T-helper 22 cell (primary cell): ENCODE measurements around the gene FLRT3.

ENCODE experiments used
- DNase-seq: peaks from one replicate; pipeline ENCODE4 v3.0.0-alpha.2; 2020; ENCODE audit warnings: low read depth

The FLRT3 gene

DNA sequence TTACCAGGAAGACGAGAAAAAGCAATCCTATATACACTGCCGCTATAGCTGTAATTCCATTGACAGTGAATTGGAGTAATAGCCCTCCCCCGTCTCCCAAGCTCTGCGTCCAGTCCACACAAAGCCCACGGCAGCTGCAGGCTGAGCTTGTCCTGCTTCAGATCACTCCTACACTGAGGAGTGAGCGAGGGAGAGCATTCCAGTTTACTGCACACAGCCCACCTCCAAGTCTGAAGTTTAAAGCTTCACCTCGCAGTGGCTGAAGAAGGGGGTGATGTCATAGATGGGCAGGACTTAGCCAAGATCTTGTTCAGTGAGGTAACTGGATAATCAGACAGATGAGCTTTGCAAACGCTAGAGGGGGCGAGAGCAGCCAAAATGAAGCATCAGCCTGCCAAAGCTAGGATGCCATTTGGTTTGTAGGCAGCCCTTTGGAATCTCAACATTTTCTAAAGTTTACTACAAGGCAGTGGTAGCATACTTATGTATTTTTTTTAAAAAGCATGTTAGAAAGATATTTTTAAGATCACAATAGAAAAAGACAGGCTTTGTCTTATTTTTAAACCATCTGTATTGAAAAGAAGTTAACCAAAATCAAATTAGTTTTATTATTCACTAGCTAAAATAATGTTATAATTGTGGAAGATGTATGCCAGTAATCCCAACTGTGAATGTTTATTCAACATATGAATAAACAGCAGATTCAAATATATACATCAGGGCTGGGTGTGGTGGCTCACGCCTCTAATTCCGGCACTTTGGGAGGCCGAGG lies at the start of gene FLRT3:
Gene FLRT3, minus strand, starts transcription at position 213 of the 772 bp plus-strand sequence. CDS start 10,106 bp downstream, outside the sequence.
- DNase-seq, result no peak

DNA sequence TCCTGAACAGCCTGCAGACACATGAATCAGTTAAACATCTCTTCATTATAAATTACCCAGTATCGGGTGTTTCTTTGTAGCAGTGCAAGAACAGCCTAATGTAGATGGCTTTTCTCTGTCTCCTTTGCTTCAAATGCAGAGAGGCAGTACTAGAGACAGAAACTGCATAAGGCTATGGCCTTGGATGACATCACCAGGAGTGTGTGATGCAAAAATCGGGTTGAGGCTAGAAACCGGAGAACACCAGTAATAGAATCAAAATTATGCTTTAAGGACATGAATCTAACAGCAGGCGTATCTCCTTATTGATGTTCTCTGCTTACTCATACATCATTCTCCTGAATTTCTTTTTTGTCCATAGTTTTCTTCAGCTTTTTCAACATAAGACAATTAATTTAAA lies 49.3 kb upstream of the FLRT3 start:
- no peak for DNase-seq

DNA sequence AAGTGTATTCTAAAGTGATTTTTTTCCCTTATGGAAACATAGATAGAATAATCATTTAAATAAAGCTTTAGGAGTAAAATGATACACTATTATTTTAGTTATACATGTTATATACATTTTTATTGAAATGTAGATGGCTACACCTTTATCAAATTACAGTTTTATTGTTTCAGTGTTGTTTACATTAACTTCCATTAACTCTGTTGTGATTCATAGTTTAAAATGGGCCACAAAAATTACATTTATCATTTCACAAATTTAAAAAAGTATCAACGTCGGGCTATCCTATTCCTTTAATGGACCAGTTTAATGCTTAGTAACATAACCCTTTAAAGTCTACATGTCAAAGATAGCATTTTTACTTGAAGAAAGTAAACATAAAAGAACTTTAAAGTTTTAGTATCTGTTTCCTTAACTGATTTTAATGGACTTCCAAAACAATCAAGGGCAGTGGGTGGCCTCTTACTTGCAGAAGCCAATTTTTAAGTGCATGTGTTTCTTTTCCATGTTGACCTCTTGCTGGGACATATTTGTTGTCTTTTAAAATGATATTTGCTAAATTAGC lies 47.8 kb upstream of the FLRT3 start:
- DNase-seq, result no peak

DNA sequence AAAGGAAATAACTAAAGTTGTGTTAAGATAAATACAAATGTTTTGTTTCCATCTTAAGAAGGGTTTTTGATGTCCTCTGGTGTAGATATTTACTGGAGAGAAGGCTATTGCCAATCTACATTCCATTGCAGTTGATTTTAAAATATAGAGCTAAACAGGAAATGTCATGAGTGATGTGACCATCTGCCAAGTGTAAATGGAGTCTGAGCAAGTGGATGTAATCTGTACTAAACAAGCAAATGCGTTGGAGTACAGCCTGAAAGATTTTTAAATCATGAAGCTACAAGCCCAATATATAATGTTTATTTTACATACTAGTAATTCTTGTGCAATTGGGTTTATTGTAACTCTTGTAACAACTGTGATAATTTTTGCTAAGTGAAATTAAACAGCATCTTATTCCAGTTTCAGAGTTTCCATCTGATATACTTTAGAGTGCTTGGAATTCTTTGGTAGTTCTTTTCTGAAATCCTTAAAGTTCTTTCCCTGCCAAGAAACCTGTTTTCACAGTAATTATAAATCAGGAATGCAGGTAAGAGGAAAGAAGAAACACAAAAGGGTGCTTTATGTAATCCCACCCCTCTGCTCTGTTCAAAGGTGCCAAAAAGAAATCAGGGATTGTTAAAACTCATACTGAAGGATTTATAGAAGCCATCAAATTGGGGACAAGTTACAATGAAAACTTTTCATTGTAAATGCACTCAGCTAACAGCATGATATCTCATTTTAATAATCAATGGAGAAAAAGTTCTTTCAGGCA lies 47.2 kb upstream of the FLRT3 start:
- no peak for DNase-seq

DNA sequence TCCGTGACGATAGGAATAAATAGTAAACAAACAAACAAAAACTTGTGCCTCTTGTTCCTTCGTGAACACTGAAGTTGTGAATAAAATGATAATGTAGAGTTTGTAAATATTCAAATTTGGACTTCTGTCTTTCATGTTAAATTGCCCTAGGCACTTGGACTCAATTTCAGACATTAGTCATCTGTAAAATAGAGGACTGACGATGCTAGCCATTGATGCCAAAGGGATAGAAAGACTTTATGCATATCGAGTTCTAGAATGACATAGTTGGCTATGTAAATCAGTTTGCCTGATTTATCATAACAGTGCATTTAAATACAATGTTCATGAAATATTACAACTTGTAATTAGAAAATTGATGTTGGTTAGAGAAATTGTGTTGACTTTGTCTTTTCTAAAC lies 45.9 kb upstream of the FLRT3 start:
- DNase-seq, result no peak

DNA sequence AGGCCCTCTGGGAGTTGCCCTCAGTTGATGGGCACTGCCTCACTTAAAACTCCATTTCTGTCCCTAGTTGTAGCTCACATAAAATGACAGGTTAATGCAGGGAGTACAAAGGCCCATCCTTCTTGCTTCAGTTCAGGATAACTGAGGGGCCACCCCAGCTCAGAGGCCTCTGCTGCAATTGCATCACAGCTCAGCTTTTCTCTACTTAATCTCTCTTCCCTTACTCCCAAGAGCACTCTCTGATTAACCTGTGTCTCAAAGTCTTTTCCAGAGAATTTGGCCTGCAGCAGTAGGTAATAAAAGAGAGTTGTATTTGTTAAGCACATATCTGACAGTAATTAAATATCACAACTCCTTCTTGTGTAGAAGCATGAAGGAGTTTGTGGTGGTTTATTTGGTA lies 40.9 kb upstream of the FLRT3 start:
- no peak for DNase-seq

DNA sequence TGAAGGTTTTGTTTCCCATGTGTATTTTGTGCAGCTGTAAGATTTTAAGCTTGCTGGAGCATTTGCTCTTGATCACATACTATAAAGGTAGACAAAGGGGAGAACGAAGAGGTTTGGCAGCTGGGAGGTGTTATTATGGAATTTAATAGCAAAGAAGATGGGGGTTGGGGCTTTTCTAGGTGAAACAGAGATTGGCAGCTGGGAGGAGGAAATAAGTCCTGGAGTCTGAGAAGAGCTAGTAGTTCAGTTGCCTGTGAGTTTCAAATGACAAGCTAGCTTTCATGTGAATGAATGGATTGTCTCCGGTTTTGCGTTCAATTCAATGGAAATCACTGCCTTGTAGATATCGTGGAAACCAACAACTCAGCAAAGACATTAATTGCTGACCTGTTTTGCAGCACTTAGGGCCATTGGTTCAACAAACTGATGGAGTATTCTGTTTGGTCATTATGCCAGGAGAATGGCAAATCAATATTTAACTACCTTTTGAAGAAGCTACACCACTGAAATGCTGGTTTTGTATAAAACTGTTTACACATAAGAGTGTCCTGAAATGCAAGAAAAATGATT lies 38.1 kb upstream of the FLRT3 start:
- no peak for DNase-seq

DNA sequence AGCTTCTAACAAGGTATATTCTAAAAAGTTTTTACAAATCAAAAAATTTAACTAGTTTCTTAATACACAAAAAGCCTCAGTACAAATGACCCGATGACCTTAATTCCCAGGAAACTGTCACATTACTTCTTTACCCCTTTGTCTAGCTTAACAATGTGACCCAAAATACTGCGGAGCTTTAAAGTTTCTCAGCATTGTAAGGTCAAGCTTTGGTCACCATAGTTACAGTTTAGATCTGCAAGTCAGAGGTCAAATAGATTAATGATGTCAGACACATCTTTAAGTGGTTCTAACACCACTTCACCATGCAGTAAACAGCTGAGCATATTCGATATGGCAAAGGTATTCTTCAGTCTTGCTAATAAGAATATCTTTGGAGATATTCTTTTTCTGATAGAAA lies 36.8 kb upstream of the FLRT3 start:
- DNase-seq, result no peak

DNA sequence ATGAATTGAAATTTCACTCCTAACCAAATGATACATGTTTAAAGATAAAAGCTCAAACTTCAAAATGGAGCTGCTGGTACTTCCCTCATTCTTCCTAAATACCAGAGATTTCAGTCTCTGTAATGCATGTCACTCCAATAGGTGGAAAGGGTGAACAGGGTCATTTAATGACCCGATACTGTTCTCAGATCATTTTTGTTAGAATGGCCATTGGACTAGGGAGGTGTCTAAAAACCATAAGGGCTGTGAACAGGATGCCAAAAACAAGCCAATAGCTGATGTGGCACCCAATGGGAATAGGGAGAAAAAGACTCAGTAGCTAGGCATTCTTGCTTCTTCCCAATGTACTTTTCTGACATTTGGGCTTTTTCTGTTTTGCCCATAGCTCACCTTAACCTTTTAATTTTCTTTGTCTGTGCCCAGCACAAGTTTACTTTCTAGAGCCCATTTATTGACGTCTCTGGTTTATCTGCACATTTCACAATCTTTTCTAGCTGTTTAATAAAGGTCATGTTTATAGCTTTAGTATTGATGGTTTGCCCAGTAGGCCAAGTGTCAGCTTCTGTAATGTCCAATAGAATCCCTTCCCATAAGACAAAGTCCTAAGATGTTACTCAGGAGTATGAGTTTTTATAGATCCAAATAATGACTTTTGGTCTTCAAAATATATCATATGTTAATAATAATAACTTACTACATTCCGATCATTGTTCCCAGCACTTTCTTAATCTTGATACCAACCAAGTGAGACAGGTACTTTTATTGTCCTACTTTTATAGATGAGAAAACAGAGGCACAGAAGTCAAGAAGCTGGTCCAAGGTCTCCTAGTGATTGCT lies 24.3 kb upstream of the FLRT3 start:
- no peak for DNase-seq

DNA sequence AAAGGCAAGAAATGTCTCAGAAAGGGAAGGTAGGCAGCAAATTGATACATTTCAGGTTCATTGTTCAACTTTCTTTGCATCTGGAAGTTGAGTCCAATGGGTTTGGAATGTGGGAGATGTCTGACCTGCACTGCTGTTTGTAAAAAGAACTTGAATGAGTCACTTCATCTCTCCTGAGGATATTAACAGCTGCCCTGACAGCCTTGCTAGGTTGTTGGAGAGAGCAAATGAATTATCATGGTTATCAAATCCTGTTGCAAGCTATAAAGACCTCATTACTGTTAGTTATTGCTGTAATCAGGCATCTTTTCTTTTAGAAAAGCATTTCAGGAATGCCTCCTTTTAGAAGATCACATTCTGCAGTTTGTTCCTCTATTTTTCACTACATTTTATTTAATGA lies 23.0 kb upstream of the FLRT3 start:
- no peak for DNase-seq

DNA sequence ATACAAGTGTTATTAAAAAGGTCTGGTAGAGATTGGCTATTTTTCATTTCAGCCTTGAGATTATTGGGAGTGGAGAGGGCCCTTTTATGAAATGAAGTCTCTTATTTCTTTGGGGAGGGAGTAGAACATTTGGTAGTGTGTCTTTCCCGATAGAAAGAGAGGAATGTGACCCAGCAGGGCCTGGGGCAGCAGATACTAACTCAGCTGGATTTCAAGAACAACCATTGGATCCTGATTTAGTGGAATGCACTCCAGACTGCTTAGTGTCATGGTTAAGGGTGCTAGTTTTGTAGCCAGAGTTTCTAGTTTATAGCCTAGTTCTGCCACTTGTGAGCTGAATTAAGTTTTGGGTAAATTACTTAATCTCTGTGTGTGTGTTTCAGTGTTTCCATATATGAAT lies 18.4 kb upstream of the FLRT3 start:
- no peak for DNase-seq

DNA sequence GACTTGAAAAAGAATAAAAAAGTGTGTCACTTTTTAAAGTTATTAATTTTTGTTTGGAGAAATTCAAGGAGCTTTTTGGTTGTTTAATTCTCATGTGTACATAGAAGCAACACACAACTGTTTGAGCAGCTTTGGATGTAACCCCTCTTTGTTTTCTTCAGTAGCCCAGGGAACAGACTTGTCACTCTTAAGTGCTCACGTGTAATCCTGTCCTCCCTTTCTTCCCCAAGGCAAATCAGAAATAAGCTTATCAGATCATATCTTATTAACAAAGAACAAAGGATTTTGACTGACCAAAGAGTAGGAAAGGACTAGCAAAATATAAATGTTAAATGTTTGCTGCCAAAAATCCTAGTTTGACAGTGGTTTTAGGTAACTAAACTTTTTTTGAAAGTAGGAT lies 7.3 kb upstream of the FLRT3 start:
- no peak for DNase-seq

DNA sequence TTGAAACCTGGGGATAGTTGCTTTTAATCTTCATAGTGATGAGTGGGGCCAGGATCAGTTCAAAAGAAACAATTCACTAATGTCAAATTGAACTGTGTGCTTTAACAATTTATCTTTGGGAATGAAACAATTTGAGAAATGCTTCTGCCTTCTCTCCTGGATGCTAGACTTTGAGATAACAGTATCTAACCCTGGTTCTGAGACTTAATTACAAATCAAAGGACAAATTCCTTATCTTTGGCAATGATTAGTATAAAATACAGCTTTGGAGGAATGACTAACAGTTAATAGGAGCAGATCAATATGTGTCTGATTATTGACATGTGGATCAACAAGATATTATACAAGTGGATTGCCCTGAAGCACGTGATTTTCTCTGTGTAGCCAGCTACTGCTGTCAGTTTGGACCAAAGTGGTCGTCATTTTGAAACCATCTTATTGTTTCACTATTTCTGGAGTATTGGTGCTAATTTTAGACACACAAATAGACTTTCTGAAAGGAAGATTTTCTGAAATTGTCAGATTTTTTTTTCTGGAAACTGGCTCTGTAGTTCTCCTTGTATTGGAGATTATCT lies 6.2 kb upstream of the FLRT3 start:
- no peak for DNase-seq

DNA sequence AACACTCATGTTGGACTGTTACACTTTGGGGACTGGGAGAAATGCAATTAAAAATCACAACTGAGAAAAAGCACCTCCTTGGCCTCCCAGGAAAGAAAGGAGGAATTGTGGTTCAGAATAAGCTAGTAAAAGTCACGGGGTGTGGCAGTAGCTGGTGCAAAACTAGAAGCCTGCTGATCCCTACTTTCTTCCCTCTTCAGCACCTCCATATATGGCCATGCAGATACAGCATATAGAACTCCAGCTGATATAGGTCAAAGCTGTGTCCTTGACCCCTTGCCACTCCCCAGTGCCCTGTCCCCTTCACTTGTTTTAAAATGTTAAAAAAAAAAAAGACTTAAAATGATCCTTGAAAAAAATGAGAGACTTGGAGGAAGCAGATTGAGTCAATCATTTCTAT lies 5.5 kb upstream of the FLRT3 start:
- no peak for DNase-seq

DNA sequence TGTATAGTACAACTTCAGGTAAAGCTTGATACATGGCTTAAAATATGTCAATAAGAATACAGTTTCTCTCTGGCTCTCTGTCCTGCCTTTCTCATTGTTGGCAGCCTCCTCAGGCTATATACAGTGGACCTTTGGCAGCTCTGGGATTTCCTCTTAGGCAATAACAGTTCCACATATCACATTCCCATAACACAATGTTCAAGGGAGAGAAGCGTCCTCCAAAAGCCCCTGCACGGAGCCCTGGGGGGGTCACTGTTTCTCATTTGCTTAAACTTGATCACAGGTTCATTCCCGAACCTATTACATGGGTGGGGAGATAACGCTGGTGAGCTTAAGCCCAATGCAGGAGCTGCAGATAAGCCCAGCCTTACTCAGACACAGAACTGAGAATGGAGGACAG lies 4.4 kb upstream of the FLRT3 start:
- DNase-seq, result no peak

DNA sequence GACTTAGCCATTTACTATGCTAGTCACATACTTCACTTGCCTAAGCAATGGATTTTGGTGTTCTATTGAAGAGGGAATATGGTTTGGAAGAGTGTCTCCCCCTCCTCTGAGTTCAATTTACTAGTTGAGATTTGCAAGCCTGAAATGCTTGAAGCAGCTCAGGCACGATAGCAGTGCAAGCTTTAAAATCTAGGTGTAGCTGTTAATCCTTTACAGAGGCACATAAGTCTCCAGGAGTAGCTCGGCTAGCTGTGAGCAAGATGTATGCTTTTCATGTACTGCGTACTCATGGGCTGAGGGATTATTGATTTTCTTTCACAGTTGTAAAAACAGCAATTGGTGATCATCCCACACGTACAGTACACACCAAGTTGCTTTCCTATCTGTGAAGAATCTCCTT lies 726 bp downstream of the FLRT3 start:
- DNase-seq, result no peak

DNA sequence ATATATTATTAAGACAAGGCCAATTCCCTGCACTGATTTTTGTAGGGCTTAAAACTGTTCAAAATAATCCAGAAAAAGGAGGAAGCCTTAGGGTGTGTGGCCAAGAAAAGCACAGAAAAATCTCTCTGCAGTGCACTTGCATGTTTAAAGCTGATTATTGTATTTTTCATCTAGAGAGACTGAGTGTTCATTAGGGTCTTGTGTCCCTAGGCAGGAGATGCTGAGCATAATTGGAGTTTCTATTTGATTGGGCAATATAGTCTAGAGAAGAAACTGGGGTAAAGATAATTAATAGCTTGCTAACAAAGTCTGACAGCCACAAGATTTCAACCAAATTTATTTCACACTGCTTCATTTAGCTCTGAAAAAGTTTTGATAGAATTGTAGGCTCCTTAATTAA lies 2.4 kb downstream of the FLRT3 start:
- DNase-seq, result no peak

DNA sequence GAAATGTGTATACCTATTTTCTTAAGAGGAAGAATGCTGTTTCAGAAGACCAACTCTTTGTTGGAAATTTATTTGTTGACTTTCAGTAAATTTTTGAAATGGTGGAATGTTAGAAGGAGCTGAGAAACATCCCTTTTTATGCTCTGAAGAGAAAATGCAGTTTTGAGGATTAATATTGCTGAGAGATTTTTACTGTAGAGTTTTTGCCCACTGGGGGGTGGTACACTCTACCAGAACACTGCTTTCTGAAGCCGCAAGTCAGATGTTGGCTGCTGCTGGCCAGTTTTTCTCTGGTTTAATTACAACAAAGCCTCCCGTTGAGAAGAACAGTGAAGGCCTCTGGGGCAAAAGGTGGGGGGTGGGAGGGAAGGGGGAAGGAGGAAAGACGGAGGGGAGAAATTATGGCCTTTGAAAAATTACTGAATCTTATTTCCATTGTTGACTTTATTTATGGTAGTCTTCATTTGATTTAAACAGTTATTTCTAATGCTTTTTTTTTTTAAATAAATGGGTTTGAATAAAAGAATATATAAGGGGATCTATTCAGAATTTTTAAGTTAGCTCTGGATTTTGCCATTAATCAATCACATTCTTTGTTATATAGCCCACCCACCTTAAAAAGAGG lies 3.0 kb downstream of the FLRT3 start:
- DNase-seq, result no peak

DNA sequence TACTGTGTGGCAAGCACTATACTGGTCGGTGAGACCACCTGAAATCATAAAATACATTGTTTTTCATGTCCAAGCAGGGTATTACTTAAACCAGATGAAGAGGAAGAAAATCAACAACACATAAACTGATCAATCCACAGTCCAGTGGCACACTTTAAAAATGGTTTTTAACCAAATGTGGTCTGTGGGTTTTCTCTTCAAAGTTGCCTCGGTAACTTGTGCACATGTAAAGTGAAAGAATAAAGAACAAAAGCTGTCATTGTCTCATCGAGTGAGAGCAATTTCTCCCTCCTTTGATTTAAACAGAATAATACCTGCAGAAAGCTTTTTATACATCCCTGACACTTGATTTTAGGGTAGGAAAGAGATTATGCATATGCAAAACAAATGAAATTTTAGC lies 3.7 kb downstream of the FLRT3 start:
- no peak for DNase-seq

DNA sequence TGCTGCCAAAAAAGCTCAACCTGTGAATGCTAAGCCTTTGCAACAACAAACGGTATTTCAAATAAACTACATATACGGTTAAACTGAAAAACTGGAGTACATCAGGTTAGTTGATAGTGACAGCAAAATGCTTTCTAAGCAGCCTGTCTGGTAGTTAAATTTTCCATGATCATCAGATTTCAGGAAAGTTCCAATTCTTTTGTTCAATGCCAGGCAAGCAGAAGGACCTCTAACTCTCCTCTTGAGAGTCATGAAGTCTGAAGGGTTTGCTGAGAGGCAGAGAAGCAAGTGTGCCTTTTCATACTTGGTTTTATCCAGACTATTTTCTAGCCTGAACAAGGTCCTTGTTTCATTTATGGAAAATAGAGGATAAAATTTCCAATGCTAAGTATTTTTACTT lies 4.5 kb downstream of the FLRT3 start:
- no peak for DNase-seq

DNA sequence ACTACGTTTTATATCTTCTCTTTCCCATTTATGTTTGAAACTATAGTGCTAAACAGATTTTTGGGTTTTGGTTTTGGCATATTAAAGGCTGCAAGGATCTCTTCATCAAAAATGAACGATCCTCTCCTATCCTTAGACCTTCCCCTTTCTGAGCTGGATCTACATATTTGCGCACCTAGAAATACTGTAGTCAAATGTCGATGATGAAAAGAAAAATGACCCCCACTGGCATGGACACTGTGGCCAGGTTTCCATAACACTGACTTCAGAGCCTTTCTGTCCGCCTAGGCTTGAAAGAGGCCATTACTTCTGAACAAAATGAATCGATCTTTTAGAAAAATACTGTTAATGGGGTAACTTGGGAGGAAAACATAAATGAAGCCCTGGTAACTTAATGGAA lies 5.8 kb downstream of the FLRT3 start:
- DNase-seq, result no peak
